Subcutaneous abdominal adipose tissue (tissue), 5 donors: ENCODE data around the gene EIF2A.
"Not testable (repeated sequence)": the region's sequence is repeated elsewhere in the genome, so short reads cannot be mapped to it uniquely, and the experiment has no call there.

Source experiments
- H3K27ac ChIP-seq: one replicate; pipeline ENCODE4 v1.7.0; 2013; ENCODE audit warnings: low read depth, mild to moderate bottlenecking, inconsistent platforms, low read length, moderate library complexity
- H3K27me3 ChIP-seq, 5 donors: one replicate each; pipeline ENCODE4 v1.7.0; 2013; ENCODE audit warnings: low read length in 5 of 5, inconsistent platforms in 1 of 5; ENCODE audit not compliant: control insufficient read depth in 5 of 5, insufficient read depth in 4 of 5
- H3K36me3 ChIP-seq, 5 donors: one replicate each; pipeline ENCODE4 v1.7.0; 2013; ENCODE audit warnings: low read length in 5 of 5; ENCODE audit not compliant: control insufficient read depth in 5 of 5, insufficient read depth in 5 of 5
- H3K4me1 ChIP-seq, 5 donors: one replicate each; pipeline ENCODE4 v1.7.0; 2013; ENCODE audit warnings: low read length in 5 of 5, mild to moderate bottlenecking in 3 of 5, moderate library complexity in 1 of 5; ENCODE audit not compliant: control insufficient read depth in 5 of 5, insufficient read depth in 5 of 5
- H3K4me3 ChIP-seq, 5 donors: one replicate each; pipeline ENCODE4 v1.7.0; 2013; ENCODE audit warnings: low read length in 5 of 5, low read depth in 1 of 5
- H3K9ac ChIP-seq, 5 donors: one replicate each; pipeline ENCODE4 v1.7.0; 2013; ENCODE audit warnings: low read length in 5 of 5, mild to moderate bottlenecking in 4 of 5, moderate library complexity in 3 of 5
- H3K9me3 ChIP-seq, 5 donors: one replicate each; pipeline ENCODE4 v1.7.0; 2013; ENCODE audit warnings: low read length in 5 of 5; ENCODE audit not compliant: control insufficient read depth in 5 of 5
- donor health status: healthy.
- donor health status: healthy.
- donor health status: healthy.
- donor health status: healthy.
- donor health status: healthy.

Gene EIF2A

GRCh38 chr3:150597646-150598045, 51.1 kb downstream of the EIF2A start:
- Histone ChIP-seq H3K36me3 (no peaks in the 10 kb centered on the region), H3K4me3 (no peak overlapping the region), H3K27me3 (no peaks in the 10 kb centered on the region)

GRCh38 chr3:150599611-150600297, 53.2 kb downstream of the EIF2A start:
- no peaks in the 10 kb centered on the region for H3K36me3 ChIP-seq
- H3K27me3 ChIP-seq: no peaks in the 10 kb centered on the region
- H3K27ac ChIP-seq: no peak overlapping the region
- H3K9ac ChIP-seq: no peak overlapping the region
- no peaks in the 10 kb centered on the region for H3K9me3 ChIP-seq
- peaks cover 6 to 20% (median 17%) of the 10 kb centered on the region in 5 donors for H3K4me1 ChIP-seq
- no peak overlapping the region for H3K4me3 ChIP-seq

More at GRCh38 chr3:150597646-150598045, 51.1 kb downstream of the EIF2A start:
- no peaks in the 10 kb centered on the region for H3K9me3 ChIP-seq
- H3K27ac ChIP-seq: no peak overlapping the region
- peaks cover under 1 to 6% (median 5%) of the 10 kb centered on the region in 5 donors for H3K4me1 ChIP-seq
- H3K9ac ChIP-seq: no peak overlapping the region

- H3K9me3 ChIP-seq, H3K27ac ChIP-seq, H3K4me3 ChIP-seq, H3K27me3 ChIP-seq, H3K9ac ChIP-seq, H3K36me3 ChIP-seq: not testable (repeated sequence)
- peaks cover 6 to 22% (median 17%) of the 10 kb centered on the region in 5 donors for H3K4me1 ChIP-seq
Observed at GRCh38 chr3:150600647-150601530, 54.3 kb downstream of the EIF2A start.

GRCh38 chr3:150602426-150603152, 56.0 kb downstream of the EIF2A start:
- peaks cover 6 to 22% (median 20%) of the 10 kb centered on the region in 5 donors for H3K4me1 ChIP-seq
- H3K9ac ChIP-seq: peak overlapping the region; percentile 26 to 97 (median 93)
- H3K27ac ChIP-seq: peak overlapping the region; percentile 96
- H3K27me3 ChIP-seq: no peaks in the 10 kb centered on the region
- H3K9me3 ChIP-seq: no peaks in the 10 kb centered on the region
- H3K4me3 ChIP-seq: peak overlapping the region; percentile 70 to 95 (median 94)
- H3K36me3 ChIP-seq: no peaks in the 10 kb centered on the region

GRCh38 chr3:150603153-150603979, 56.8 kb downstream of the EIF2A start, which contains the start of gene SELENOT:
Gene SELENOT (plus strand): TSS chr3:150603321. CDS start chr3:150603363, 42 bp downstream.
- Histone ChIP-seq H3K36me3 (no peaks in the 10 kb centered on the region), H3K9me3 (no peaks in the 10 kb centered on the region), H3K4me1 (peaks cover 6 to 26% (median 20%) of the 10 kb centered on the region in 5 donors), H3K27me3 (no peaks in the 10 kb centered on the region), H3K9ac (peak within 1 kb of the TSS; percentile 87 to 97 (median 96)), H3K27ac (peak within 1 kb of the TSS; percentile 96), H3K4me3 (peak within 1 kb of the TSS; percentile 70 to 95 (median 94))

- Histone ChIP-seq H3K9ac (peak overlapping the region; percentile 87 to 97 (median 96)), H3K4me1 (peaks cover 6 to 26% (median 20%) of the 10 kb centered on the region in 5 donors)
Observed at GRCh38 chr3:150603980-150604319, 57.4 kb downstream of the EIF2A start.

GRCh38 chr3:150605998-150606641, 59.5 kb downstream of the EIF2A start:
- Histone ChIP-seq H3K27ac (no peak overlapping the region), H3K9me3 (no peaks in the 10 kb centered on the region), H3K4me3 (no peak overlapping the region), H3K4me1 (peaks cover 6 to 26% (median 20%) of the 10 kb centered on the region in 5 donors), H3K36me3 (no peaks in the 10 kb centered on the region), H3K9ac (no peak overlapping the region), H3K27me3 (no peaks in the 10 kb centered on the region)

More at GRCh38 chr3:150603980-150604319, 57.4 kb downstream of the EIF2A start:
- no peaks in the 10 kb centered on the region for H3K9me3 ChIP-seq
- peak overlapping the region; percentile 70 to 95 (median 94) for H3K4me3 ChIP-seq
- H3K36me3 ChIP-seq: no peaks in the 10 kb centered on the region
- H3K27ac ChIP-seq: peak overlapping the region; percentile 96
- no peaks in the 10 kb centered on the region for H3K27me3 ChIP-seq

- Histone ChIP-seq H3K9me3 (no peaks in the 10 kb centered on the region), H3K27ac (no peak overlapping the region), H3K36me3 (peaks cover 0 to 5% (median 0%) of the 10 kb centered on the region in 5 donors), H3K27me3 (no peaks in the 10 kb centered on the region), H3K4me3 (no peak overlapping the region), H3K4me1 (peaks cover 6 to 23% (median 16%) of the 10 kb centered on the region in 5 donors), H3K9ac (no peak overlapping the region)
Observed at GRCh38 chr3:150607267-150608065, 60.9 kb downstream of the EIF2A start.
